Hypothalamus (tissue), 51 donors: ENCODE measurements around the gene USP15.
"Not testable (repeated sequence)": the region's sequence is repeated elsewhere in the genome, so short reads cannot be mapped to it uniquely, and the experiment has no call there.

Experiments
- DNase-seq, 51 donors: peaks; one replicate each; lab custom pipeline; 2025; lab: John Stamatoyannopoulos, UW

Gene USP15

DNA sequence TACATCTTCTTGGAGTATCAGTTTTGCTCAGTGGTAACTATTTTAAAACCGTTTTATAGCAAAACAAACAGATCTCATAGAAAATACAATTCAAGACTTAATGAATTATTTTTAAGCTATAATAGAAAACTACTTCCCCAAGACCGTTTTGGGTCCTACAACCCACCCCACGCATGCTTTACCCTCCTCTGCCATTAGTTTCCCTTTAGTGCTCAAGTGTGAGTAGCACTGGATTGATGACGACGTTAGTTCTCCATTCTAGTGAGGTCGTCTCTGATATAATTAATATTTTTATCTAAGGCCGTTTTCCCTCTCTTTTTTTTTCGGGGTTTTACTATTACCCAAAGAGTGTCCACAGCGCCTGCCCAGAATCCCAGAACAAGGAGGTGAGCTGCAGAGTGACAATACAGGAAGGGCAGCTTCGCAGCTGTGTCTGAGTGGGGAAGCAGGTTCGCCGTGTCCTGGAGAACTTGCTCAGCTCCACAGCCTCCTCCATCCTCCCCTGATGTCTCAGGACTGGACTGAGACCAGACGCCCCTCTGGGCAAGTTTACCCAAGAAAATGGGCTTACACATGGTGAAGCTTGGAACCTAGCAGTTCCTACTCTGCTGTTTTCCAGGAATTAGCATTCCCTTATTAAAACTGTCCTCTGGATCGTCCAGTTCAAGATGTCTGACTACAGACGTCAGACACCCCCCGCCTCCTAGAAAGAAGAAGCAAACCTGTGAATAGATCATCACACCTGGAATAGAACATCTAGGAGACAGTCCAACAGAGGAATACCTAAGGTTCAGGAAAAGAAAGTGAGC lies 174.5 kb downstream of the USP15 start:
- DNase-seq: no peak

DNA sequence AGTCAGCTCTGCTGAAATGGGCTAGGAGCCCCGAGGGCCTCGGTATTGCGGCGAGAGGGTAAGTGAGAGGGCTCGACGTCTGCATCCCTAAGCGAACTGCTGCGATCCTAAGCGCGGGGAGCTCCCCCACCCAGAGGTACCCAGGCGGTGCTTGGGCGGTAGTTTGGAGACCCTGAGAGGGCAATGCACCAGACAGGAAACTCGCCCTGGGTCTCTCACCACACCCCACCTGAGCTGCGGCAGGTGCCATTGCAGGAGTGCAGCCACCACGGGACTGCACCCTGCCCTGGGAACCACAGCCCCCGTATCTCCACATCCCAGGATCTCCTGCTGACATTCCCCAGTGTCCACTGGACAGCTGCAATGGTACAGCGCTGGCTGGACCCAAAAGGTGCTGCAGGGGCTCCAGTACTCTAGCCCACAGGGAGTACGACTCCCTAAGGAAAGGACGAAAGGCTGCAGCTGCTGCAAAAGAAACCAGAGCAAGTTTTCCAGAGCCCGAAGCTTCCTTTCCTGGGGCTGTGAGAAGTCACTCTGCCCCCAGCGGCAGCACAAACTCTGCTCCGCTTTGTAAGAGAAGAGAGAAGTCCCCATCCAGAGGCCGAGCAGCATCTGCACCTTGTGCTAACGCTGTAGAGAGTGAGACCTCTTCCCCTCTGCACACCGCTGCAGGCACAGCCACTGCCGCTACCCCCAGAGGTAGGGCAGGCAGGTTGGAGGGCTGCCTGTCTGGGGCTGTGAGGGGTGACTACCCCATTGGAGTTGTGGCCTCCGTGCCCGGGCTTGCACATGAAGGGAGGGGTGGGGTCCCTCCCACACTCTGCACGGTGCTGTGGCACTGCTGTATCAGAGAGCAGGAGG lies 175.3 kb downstream of the USP15 start:
- DNase-seq: peak in 38 of 51 donors; percentile 2 to 58 (median 13)

- no peak for DNase-seq
These were observed 175.9 kb downstream of the USP15 start for GRCh38 chr12:62436164-62436503.

GRCh38 chr12:62438098-62438692 lies 178.0 kb downstream of the USP15 start:
- DNase-seq: peak in 28 of 51 donors; percentile 1 to 67 (median 7)

- no peak for DNase-seq
These were observed 186.7 kb downstream of the USP15 start for GRCh38 chr12:62446754-62447452.

DNA sequence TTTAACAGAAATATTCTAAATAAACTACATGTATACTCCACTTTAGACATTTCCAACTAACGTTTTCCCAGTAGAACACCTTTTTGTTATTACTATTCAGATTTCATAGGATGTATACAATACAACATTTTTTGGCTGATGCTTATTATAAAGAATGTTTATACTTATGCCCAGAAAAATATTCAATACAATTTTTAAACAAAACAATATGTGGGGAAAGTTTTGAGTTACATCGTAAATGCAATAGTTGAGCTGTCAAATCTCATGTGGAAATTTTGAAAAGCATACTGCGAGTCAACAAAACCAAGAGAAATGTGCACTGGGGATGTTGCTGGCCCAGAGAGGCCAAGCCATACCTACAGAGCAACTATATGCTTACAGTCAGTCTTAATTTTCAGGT lies 188.2 kb downstream of the USP15 start:
- no peak for DNase-seq

DNA sequence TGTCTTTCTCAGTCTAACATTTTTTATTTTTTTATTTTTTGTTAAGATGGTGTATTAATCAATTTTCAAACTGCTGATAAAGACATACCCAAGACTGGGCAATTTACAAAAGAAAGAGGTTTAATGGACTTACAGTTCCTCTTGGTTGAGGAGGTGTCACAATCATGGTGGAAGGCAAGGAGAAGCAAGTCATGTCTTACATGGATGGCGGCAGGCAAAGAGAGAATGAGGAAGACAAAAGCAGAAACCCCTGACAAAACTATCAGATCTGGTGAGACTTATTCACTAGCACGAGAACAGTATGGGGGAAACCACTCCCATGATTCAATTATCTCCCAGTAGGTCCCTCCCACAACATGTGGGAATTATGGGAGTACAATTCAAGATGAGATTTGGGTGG lies 195.2 kb downstream of the USP15 start:
- not testable (repeated sequence) for DNase-seq

- no peak for DNase-seq
These were observed 198.4 kb downstream of the USP15 start for GRCh38 chr12:62458626-62459025.

- DNase-seq: no peak
These were observed 199.8 kb downstream of the USP15 start for GRCh38 chr12:62459976-62460375.

DNA sequence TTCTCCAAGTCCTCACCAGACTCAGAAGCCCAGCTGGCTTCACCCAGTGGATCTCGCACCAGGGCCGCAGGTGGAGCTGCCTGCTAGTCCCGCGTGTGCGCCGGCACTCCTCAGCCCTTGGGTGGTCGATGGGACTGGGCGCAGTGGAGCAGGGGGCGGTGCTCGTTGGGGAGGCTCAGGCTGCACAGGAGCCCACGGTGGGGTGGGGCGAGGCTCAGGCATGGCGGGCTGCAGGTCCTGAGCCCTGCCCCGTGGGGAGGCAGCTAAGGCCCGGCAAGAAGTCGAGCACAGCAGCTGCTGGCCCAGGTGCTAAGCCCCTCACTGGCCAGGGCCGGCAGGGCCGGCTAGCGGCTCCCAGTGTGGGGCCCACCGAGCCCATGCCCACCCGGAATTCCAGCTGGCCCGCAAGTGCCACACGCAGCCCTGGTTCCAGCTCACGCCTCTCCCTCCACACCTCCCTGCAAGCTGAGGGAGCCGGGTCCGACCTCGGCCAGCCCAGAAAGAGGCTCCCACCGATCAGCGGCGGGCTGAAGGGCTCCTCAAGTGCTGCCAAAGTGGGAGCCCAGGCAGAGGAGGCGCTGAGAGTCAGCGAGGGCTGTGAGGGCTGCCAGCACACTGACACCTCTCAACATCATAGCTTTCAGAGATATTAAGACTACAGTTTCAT lies 201.1 kb downstream of the USP15 start:
- DNase-seq: not testable (repeated sequence)

DNA sequence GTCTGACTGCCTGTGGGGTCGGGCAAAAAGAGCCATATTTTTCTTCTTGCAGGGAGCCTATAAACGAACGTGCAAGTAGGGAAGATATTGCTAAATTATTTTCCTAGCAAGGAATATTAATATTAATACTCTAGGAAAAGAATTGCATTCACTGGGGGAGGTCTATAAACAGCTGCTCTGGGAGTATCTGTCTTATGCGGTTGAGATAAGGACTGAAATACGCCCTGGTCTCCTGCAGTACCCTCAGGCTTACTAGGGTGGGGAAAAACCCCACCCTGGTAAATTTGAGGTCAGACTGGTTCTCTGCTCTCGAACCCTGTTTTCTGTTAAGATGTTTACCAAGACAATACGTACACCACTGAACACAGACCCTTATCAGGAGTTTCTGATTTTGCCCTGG lies 203.0 kb downstream of the USP15 start:
- not testable (repeated sequence) for DNase-seq
